ENCODE data around the gene AMOTL1. TPM values are rescaled to one million over a fixed set of nuclear protein-coding genes. Genes with fewer than 3 reads are reported as not detected.

The AMOTL1 gene
- total RNA-seq, 1 donor from 2014 or later: 84.2 TPM

DNA sequence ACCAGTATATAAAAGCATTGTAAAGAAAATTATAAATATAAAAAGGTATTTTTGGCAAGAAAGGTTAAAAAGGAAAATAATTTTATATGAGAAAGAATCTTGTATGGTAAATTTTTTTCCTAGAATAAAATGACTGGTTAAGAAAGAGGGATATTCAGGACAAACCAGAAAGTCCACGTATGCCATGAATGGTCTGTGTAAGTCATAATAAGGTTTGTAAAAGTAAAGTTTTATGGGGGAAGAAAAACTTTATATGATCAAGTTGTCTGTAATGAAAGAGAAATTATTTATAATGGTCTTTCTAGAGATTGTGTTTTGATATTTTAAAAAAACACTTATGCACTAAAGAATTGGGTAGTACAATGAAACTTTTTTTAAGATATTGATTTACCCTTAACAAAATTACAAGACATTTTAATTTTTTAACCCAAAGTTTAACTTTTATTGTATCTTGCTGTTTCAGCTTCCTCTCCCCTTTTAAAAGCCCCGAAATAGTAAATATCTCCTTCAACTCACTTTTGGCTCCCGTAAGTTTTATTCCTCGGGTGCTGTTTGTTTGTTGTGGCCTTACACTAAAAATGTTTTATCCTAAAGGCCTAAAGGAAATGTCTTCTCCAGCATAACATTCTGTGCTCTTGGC lies 47.7 kb downstream of the AMOTL1 start:
- no peak for DNase-seq (ENCODE audit: low spot score)

GRCh38 chr11:94820480-94820879 lies 52.3 kb downstream of the AMOTL1 start:
- no peak for DNase-seq (ENCODE audit: low spot score)

DNA sequence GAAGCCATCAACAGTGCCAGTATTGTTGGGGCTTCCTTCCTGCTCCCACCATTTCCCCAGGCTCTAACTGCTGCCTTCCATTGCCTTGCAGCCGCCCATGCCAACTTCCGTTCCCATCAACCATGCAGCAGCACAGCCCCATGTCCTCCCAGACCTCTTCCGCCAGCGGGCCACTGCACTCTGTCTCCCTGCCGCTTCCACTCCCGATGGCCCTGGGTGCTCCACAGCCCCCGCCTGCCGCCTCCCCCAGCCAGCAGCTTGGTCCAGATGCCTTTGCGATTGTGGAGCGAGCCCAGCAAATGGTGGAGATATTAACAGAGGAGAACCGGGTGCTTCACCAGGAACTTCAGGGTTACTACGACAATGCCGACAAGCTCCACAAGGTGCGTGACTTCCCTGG lies 53.3 kb downstream of the AMOTL1 start:
- no peak for DNase-seq (ENCODE audit: low spot score)

- DNase-seq (ENCODE audit: low spot score): no peak
These were observed 53.9 kb downstream of the AMOTL1 start for GRCh38 chr11:94822080-94822479.

DNA sequence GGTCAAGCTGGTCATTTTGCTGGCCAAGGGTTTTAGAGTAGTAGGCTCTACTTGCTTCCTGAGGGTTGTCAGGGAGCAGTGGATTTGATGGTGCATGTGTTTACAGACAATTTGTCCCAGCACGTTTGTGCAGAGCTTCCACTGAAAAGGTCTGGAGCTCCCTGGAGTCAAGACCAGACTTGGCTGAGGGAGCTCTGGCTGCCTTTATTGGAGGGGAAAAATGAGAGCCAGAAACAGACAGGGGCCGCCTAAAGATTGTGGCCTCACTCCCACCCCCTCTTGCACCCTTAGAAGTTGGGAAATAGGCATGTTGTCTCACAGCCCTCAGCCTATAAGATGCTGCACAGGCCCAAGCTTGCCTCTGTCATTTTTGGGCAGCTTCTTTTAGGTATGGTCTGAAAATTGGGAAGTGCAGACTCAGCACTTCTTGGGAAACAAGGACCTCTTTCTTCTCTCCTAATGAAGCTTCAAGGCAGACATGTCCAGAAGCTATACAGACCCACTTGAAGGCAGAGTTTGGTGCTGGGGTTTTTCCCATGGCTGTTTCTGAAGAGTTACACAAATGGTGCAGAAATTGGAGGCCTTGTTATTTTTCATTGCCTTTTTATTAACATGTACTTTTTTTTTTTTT lies 55.1 kb downstream of the AMOTL1 start:
- DNase-seq (ENCODE audit: low spot score): no peak

DNA sequence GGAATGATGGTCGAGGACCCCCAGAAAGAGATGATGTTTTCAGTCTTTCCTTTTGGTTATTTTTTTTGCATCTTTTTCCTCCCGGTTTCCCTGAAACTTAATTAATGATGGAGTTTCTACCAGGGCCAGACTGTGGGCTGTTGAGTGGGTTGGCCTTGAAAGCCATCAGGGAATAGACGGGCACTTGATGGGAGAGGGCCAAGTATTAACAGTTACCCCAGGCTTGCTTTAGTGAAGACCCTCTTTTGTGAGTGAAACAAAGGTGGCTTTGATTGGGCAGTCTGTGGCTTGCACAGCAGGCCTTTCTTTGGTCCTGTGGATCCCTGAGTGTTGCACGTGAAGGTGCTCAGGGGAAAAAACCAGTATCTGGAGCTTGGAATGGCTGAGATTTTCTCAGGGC lies 56.9 kb downstream of the AMOTL1 start:
- no peak for DNase-seq (ENCODE audit: low spot score)

GRCh38 chr11:94825481-94825880 lies 57.3 kb downstream of the AMOTL1 start:
- DNase-seq (ENCODE audit: low spot score): no peak

DNA sequence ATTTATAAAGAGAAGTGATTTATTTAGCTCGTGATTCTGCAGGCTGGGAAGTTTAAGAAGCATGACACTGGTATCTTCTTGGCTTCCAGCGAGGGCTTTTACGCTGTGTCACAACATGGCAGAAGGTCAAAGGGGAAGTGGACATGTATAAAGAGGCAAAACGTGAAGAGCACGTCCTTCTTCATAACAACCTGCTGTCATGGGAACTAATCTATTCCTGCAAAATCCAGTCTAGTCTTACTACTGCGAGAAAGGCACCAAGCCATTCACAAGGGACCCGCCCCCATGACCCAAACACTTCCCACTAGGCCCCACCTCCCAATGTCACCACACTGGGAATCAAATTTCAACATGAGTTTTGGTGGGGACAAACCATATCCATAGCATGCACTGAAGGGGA lies 58.3 kb downstream of the AMOTL1 start:
- DNase-seq (ENCODE audit: low spot score): no peak

- no peak for DNase-seq (ENCODE audit: low spot score)
These were observed 59.9 kb downstream of the AMOTL1 start for GRCh38 chr11:94828088-94828487.

GRCh38 chr11:94830722-94831510 lies 62.8 kb downstream of the AMOTL1 start:
- no peak for DNase-seq (ENCODE audit: low spot score)

GRCh38 chr11:94831529-94831928 lies 63.4 kb downstream of the AMOTL1 start:
- DNase-seq (ENCODE audit: low spot score): no peak

GRCh38 chr11:94832604-94833235 lies 64.6 kb downstream of the AMOTL1 start:
- no peak for DNase-seq (ENCODE audit: low spot score)

- no peak for DNase-seq (ENCODE audit: low spot score)
These were observed 66.9 kb downstream of the AMOTL1 start for GRCh38 chr11:94834911-94835593.

- DNase-seq (ENCODE audit: low spot score): no peak
These were observed 67.4 kb downstream of the AMOTL1 start for GRCh38 chr11:94835594-94835927.

GRCh38 chr11:94837317-94837716 lies 69.2 kb downstream of the AMOTL1 start:
- DNase-seq (ENCODE audit: low spot score): no peak

- no peak for DNase-seq (ENCODE audit: low spot score)
These were observed 70.0 kb downstream of the AMOTL1 start for GRCh38 chr11:94838027-94838731.

GRCh38 chr11:94840209-94840608 lies 72.1 kb downstream of the AMOTL1 start:
- DNase-seq (ENCODE audit: low spot score): no peak

GRCh38 chr11:94844031-94844430 lies 75.9 kb downstream of the AMOTL1 start:
- no peak for DNase-seq (ENCODE audit: low spot score)

DNA sequence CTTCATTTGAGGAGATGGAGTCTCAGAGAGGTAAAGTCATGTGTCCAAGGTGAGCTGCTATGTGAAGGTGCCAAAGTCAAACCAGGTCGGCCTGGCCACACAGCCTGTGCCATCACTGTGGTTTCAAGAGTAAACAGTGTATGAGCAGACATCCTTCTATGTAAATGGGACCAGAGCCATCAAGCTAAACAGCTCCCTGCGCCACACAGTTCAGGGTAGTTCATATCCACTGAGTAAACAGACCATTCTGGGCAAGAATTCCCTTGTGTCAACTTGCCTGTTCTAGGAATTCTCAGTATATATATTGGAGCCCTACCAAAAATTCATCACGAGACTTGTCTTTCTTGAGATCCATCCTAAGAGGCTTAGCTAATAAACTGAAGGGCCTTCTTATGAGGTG lies 77.5 kb downstream of the AMOTL1 start:
- no peak for DNase-seq (ENCODE audit: low spot score)

DNA sequence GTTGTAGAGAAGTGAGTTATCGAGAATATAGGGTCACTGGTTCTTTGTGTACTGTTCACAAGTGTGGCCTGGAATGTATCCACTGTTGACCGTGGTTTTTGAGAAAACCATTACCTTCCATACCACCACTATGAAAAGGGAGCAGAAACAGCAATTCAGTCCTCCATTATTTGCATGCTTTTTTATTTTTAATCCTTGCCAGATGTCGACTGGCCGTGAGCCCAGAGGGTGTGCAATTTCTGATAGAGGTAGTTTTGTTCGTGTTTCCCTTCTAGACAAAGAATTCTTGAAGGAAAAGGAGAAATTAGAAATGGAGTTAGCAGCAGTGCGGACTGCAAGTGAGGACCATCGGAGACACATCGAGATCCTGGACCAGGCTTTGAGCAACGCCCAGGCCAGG lies 81.7 kb downstream of the AMOTL1 start:
- no peak for DNase-seq (ENCODE audit: low spot score)

GRCh38 chr11:94851864-94852636 lies 83.9 kb downstream of the AMOTL1 start:
- no peak for DNase-seq (ENCODE audit: low spot score)

Data from ureter (tissue), 1 donor.